Hindlimb muscle (tissue), 1 donor: ENCODE data around the gene KLF14. TPM values are rescaled to one million over a fixed set of nuclear protein-coding genes. Genes with fewer than 3 reads are reported as not detected.
"Not testable (repeated sequence)": the region's sequence is repeated elsewhere in the genome, so short reads cannot be mapped to it uniquely, and the experiment has no call there.

Source experiments
- DNase-seq: peaks from one replicate; pipeline ENCODE4 v3.0.0-alpha.2; 2013
- polyA plus RNA-seq: library from polyadenylated mRNA; unstranded; fragments of 120-200 nt; gene quantifications from one replicate; pipeline ENCODE4 v1.2.1, GENCODE V29; 2013; ENCODE audit not compliant: insufficient read length

Gene KLF14
- polyA plus RNA-seq: 1.5 TPM

DNA sequence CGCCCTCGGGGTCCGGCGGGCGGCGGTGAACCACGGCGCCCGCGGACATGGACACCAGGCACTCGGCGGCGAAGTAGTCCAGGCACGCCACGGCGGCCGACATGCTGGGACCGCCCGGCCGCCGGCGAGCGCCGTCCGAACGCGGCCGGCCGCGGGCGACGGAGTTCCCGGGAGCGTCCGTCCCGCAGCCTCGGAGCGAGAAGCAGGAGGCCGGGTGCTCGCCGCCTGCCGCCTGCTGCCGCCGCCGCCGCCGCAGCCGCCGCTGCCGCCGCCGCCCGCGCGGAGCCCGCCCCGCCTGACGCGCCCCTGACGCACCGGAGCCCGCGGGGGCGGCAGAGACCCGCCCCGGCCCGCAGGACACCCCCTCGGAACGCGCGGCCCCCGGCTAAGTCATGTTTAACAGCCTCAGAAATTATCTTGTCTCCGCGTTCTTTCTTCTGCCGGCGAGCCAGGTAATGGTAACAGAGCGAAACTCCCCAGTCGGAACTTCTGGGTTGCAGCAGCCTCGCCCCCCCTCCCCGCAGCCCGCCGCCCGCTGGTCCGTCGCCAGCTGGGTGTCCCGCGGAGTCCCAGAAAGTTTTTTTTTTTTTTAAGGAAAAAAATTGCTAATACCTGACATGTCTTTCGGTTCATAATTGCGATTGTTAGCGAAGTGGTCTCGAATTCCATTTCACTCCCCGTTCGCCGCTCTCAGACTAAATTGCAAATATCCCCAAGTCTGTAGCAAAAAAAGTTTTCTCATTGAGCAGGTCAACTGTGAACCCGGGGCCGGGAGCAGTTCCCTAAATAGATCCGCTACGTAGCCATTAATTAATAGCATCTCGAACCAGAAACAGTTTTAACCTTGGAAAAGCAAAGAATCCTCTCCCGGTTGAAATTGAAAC is at the start of gene KLF14:
Gene KLF14 (minus strand): TSS at position 277 of the 884 bp plus-strand sequence. CDS start 174 bp downstream, at position 103.
- peak; percentile 72 for DNase-seq

DNA sequence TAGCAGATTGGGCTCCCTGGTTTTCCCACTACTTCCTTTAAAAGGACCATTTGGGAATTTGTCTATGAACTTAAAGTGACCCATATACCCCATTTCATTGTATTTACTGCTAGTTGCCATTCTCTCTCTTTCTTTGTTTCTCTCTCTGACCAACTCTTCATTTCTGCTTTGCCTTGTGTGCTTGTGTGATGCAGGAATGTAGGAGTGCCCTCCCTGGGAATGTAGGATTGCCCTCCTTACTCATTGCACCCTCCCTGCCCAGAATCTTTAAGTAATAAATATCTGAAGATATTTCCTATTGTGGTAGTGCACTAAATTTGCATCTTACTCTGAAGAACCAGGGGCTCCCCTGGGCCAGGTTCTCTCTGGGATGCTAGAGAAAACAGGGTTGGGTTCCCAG is 47.3 kb upstream of the KLF14 start:
- no peak for DNase-seq

DNA sequence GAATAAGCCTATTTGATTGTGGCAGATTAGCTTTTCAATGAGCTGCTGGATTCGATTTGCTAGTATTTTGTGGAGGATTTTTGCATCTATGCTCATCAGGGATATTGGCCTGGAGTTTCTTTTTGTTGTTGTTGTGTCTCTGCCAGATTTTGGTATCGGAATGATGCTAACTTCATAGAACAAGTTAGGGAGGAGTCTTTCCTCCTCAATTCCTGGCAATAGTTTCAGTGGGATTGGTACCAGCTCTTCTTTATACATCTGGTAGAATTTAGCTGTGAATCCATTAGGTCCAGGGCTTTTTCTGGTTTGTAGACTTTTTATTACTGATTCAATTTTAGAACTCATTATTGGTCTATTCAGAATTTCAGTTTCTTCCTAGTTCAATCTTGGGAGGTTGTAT is 43.4 kb upstream of the KLF14 start:
- DNase-seq: no peak

DNA sequence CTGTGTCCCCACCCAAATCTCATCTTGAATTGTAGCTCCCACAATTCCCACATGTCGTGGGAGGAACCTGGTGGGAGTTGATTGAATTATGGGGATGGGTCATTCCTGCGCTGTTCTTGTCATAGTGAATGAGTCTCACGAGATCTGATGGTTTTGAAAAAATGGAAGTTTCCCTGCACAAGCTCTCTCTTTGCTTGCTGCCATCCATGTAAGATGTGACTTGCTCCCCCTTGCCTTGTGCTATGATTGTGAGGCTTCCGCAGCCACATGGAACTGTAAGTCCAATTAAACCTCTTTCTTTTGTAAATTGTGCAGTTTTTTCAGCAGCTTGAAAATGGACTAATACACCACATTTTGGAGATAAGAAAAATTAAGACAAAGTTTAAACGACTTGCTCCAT is 38.4 kb upstream of the KLF14 start:
- not testable (repeated sequence) for DNase-seq

DNA sequence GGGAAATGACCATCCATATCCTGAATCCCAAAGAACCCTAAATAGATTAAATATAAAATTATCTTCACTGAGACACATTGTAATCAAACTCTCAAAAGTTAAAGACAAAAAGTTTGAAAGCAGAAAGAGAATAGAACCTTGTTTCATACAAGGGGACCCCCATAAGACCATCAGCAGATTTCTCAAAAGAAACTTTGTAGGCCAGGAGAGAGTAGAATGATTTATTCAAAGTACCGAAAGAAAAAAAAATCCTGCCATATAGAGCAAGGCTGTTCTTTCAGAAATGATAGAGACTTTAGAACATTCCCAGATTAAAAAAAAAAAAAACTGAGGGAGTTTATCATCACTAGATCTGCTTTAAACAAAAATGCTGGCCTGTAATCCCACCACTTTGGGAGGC is 34.8 kb upstream of the KLF14 start:
- no peak for DNase-seq

DNA sequence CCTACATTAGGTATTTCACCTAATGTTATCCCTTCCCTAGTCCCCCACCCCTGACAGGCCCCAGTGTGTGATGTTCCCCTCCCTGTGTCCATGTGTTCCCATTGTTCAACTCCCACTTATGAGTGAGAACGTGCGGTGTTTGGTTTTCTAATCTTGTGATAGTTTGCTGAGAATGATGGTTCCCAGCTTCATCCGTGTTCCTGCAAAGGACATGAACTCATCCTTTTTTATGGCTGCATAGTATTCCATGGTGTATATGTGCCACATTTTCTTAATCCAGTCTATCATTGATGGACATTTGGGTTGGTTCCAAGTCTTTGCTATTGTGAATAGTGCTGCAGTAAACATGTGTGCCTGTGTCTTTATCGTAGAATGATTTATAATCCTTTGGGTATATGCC is 30.6 kb upstream of the KLF14 start:
- DNase-seq: not testable (repeated sequence)

DNA sequence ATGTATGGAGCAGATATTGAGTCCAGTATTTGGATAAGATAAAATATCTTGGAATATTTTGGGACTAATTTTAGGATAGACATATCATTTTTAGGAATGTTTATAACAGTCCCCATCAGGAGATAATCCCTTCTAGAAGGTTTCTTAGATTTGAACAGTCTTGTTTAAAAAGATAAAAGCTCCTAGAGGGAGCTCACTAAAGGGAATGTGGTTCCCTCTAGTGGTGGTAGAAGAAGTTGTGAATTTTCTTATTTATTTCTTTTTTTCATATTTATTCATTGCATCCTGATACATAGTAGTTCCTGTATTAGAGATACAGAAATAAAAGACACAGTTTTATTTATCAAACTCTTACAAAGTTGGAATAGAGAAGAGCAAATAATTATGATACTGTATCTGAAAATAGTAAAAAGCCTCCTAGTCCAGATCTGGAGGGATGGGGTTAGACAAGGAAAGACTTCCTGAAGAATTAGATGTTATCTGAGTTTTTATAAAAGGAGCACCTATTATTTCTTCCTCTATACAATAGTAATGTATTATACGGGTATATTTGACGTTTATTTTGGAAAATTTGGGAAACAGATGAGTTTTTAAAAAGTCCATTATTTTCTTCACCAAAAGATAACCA is 24.5 kb upstream of the KLF14 start:
- DNase-seq: peak; percentile 58

DNA sequence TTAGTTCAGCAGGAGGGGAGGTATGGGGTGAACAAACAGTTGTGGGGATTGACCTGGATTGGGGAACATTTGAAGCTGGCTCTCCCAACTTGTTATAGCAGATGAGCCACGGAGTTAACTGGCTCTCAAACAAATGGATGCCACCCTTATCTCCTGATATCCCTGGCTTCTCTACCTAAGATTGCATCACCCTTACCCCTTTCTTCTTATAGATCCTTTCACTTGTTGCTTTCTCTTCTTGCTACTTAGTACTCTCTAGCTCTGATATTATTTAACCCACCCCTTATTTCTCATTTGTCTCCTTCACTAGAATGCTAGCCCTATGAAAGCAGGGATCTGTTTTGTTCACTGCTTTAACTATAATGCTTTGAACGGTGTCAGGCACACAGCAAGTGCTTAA is 22.3 kb upstream of the KLF14 start:
- DNase-seq: no peak

DNA sequence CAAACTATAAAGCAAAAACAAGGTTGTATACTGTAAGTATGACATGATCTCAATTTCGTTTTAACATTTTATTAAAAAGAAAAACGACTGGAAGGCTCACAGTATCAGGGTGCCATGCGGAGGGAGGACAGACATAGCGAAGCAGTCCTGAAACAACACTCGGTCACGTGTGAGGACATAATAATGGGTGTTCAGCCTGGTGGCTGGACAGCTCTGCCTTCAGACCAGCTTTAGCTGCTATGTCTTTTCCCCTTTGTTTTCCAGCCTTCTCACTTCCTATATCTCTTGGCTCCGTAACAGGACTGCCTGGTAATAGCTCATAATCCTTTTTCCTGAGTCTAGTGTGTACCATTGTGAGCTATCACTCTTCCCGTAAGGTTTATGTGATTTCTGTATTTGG is 18.4 kb upstream of the KLF14 start:
- no peak for DNase-seq

DNA sequence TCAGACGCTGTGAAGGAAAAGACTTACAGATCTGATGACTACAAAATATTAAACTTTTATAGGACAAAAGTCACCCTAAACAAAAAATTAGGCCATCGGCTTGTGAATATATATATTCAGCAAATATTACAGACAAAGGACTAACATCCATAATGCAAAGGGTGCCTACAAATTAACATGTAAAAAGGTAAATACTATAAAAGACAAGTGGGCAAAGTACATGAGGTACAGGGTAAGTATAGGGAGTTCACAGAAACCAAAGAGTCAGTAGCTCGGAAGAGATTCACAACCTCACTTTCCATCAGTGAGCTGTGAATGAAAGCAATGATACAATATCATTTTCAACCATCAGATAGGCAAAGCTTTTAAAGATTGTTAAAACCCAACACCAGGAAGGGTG is 16.7 kb upstream of the KLF14 start:
- no peak for DNase-seq

DNA sequence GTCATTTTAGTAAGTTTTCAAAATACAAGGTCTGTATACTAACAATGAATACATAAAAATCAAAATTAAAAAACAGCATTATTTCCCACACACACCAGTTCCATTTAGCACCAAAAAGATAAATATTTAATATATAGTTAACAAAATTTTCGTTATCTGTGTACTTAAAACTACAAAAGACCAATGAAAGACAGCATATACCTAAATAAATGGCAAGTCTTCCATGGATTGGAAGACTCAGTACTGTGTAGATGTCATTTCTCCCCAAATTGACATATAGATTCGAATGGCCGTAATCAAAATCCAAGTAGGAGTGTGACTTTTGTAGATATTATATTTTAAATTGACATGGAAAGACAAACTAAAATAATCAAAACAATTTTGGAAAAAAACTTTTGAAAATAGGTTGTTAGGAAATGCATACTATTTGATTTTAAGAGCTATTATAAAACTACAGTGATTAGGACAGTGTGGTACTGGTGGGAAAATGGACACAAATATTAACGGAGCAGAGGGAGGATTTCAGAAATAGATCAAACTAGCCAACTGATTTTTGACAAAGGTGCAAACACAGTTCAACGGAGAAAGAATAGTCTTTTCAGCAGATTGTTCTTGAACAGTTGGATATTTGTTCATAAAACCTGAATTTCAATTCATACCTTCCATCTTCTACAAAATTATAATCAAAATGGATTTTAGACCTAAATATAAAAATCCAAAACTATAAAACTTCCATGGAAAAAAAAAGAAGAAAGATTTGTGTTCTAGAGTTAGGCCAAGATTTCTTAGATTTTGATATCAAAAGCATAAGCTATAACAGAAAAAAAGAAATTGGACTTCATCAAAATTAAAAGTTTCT is 14.8 kb upstream of the KLF14 start:
- no peak for DNase-seq

DNA sequence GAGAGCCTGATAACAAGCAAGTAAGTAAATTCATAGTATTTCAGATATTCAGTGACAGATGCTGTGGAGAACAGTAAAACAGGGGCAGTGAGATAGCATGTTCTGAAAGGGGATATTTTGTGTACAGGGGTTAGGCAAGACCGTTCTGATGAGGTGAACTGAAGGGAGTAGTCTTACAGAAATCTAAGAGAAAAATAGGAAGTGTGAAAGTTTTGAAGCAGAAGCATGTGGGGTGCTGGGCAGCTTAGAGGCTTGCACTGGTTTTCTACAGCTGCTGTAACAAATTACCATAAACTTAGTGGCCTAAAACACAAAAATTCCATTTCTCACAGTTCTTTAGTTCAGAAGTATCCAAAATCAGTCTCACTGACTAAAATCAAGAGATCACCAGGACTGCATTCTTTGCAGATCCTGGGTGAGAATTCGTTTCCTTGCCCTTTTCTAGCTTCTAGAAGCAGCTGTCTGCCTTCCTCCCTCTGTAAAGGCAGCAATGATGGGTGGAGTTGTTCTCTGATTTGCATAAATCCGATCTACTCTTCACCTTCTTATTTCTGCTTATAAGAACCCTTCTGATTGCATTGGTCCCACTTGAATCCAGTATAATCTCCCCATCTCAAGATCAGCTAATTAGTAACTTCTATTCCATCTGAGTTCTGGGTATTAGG is 7.5 kb upstream of the KLF14 start:
- DNase-seq: no peak

DNA sequence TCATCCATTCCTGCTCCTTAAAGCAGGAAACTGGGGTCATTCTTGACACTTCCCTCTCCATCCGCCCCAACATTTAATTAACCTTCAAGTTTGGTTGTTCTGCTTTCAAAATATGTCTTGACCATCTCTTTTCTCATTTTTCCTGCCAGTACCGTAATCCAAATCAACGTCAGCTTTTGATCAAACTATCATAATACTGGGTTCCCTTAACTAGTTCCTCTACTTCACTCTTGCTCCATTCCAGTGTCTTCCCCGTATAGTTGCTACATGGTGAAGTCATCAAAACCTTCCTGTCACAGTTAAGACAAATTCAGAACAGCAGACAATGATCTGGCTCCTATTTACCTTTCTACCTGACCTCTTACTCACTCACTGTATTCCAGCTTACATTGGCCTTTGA is 6.6 kb upstream of the KLF14 start:
- no peak for DNase-seq

DNA sequence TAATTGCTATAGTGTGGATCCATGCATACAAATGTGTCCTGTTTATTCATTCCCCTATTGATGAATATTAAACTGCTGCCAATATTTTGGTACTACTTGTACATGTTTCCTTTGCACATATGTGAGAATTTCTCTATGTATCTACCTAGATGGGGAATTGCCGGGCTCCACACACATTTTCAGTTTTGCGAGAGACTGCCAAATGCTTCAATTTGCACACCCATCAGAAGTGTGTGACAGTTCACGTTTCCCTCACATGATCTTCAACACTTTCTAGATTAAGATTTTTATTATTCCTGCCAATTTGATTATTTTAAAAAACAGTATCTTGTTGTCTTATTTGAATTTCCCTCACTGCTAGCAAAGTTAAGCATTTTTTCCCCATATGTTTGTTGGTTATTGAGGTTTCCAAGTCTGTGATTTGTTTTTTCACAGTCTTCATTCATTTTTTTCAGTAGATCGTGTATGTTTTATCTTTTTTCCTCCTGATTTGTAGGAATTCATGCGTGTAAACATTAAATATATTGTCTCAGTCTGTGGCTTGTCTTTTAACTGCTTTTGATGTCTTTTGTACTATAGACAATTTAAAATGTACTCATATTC is 2.4 kb upstream of the KLF14 start:
- DNase-seq: no peak

DNA sequence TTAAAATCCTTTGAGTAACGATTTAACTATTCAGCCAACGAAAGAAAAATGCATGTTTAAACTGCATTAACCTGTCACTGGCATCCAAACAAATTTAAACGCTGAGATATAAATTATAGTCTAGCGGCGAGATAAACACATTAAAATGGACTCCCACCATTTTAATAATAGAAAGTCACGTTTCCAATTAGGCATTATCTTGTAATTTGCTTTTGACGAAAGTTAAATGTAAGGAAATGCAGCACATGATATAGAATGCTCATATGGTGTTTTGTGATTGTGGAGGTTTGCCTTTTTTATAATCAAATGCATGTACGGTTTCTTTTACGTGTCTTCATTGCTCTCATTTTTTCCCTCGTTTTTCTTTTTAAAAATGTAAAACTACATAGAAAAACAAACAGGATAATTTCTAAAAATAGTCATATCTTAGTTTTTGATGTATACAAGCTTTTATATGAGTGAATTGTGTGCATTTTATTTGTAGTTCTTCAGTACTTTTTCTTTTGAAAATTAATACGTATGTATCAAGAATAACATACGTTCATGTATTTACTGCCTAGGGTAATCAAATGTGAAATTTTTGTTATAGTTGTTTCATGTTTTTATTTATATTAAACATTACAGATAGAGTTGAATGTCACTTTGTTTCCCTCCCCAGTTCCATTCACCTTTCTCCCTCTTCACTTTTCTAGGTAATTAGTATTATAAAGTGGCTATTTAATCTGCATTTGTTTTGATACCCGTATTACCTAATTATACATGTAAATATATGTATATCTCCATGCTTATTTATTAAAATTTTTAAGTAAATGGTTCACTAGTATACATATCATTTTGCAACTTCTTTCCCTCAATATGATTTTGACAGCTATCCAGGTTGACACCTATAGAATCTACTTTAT is 1.1 kb upstream of the KLF14 start:
- no peak for DNase-seq

DNA sequence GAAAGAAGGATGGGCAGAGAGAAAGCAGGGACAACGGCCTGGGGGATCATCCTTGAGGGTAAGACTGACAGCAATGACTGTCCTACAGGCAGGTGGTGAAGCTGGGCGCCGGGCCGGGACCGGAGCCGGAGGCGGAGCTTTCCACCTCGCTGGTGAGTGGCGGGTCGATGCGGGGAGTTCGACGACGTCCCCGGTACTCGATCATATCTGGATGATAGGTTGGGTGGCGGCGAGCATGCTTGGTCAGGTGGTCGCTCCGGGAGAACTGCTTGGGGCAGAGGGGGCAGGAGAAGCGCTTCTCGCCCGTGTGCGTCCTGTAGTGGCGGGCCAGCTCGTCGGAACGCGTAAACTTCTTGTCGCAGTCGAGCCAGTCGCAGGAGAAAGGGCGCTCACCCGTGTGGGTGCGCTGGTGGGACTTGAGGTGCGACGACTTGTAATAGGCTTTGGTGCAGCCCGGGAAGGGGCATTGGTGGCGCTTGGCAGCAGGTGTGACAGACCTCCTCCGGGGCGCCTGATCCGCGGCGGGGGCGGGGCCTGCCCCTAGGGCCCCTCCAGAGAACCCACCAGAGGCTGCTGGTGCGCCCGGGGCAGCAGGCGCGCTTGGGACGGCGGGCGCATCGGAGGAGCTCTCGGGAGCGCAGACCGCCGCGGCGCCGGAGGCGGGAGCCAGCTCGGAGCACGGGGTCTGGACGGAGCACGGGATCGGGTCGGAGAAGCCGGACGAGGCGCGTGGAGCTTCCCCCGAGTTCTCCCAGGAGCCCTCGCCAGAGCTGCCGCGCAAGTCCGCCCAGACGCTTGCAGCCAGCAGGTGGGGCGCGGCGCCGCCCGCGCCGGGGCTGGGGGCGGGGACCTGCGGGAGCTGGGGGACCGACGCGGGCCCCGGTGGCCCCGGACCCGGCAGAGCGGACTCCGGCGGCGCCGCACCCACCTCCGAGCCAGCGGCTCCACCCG is 752 bp downstream of the KLF14 start:
- no peak for DNase-seq

DNA sequence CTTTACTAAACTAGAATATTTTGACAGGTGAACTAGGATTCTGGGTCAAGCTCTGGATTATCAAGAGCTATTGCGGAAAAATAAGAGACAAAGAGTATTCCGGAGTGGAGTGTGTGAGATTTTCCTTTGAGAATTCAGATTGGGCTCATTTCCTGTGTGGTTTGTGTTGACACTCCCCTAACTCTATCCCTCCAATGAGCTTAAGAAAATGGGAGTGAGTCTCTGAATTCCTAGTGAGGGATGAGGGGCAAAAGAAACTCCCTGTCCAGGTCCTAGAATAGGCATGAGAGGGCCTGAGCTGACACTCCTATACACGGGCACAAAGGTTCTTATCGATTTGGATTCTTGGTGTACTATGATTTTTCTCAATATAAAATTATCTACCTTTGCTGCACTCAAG is 10.2 kb downstream of the KLF14 start:
- no peak for DNase-seq

DNA sequence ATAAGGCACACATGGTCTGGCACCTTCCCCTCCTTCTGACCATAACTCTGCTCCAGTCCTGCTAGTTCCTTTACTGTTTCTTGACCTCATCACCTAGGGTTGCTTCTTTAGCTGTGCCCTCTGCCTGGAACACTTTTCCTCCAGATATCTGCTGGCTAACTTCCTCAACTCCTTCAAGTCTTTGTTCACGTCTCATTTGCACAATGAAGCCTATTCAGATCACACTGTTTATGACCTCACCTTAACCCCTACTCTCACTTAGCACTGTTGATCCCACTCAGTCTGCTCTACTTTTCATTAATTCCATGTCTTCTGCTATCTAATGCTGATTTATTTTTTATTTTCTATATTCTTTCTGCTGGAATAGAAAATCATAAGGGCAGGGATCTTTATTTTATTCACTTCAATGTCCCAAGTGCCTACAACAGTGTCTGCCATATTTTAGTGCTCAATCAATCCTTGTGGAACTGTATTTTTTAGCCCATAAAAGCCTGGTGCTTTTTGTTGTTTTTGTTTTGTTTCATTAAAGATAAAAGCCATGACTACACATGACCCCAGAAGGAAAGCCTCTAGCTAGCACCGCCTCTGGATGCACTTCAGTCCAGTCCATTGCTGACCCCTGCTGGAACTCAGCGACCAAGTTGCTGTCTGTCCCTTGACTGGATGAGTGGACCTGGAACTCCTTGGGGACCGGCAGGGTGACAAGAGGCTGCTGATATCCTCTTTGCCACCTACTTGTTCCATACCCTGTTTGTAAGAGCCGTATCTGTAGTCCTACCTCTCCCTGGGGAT is 12.3 kb downstream of the KLF14 start:
- DNase-seq: peak; percentile 64

DNA sequence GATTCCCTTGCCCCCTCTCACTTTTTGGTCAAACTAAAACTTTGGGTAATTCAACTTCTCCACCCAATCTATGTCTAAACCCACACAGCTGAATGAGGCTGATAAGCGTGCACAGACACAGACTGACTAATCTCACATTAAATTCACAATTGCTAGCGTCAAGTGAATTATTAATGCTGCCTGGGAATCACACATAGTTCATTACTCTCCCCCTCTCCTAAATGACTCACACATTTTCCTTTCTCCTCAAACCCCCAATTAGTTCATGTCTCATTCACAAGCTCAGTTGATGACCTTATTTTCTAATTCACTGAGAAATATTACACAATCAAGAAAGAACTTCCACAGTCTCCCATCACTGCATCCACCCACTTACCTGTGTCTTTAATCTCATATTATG is 14.5 kb downstream of the KLF14 start:
- DNase-seq: no peak
